Naive B cell (primary cell): Measurements from ENCODE around the gene PPP2R5C. TPM values are rescaled to one million over a fixed set of nuclear protein-coding genes. Genes with fewer than 3 reads are reported as not detected.

ENCODE experiments used
- ATAC-seq, 2 donors: fragments of 150-1000 bp; cut with Tn5 transposase; 2 replicates each; pipeline ENCODE4 v1.10.0; 2021; ENCODE audit warnings: low read depth in 2 of 2, mild to moderate bottlenecking in 2 of 2, moderate library complexity in 2 of 2
- DNase-seq: peaks from one replicate; pipeline ENCODE4 v3.0.0; 2022
- H3K27ac Mint-ChIP-seq, 6 donors: one replicate each; pipeline ENCODE4 v1.8.0; 2020 to 2022; ENCODE audit warnings: mild to moderate bottlenecking in 6 of 6, mixed read lengths in 6 of 6, moderate library complexity in 5 of 6, inconsistent platforms in 2 of 6
- H3K27me3 Mint-ChIP-seq, 3 donors: one replicate each; pipeline ENCODE4 v1.8.0; 2021 to 2022; ENCODE audit warnings: mixed read lengths in 3 of 3, mild to moderate bottlenecking in 1 of 3
- H3K36me3 Mint-ChIP-seq, 2 donors: one replicate each; pipeline ENCODE4 v1.8.0; 2020 to 2022; ENCODE audit warnings: mixed read lengths in 2 of 2, inconsistent platforms in 1 of 2, mild to moderate bottlenecking in 1 of 2
- H3K4me1 Mint-ChIP-seq, 3 donors: one replicate each; pipeline ENCODE4 v1.8.0; 2020 to 2022; ENCODE audit warnings: mixed read lengths in 3 of 3, inconsistent platforms in 1 of 3, mild to moderate bottlenecking in 1 of 3, moderate library complexity in 1 of 3
- H3K4me3 Mint-ChIP-seq, 8 donors: one replicate each; pipeline ENCODE4 v1.8.0; 2020 to 2022; ENCODE audit warnings: mild to moderate bottlenecking in 8 of 8, mixed read lengths in 8 of 8, moderate library complexity in 8 of 8, inconsistent platforms in 2 of 8
- H3K9me3 Mint-ChIP-seq, 7 donors: one replicate each; pipeline ENCODE4 v1.8.0; 2020 to 2022; ENCODE audit warnings: mixed read lengths in 7 of 7, mild to moderate bottlenecking in 5 of 7, inconsistent platforms in 2 of 7, moderate library complexity in 1 of 7
- polyA plus RNA-seq, 6 donors: library from polyadenylated mRNA; unstranded; fragments of 300-500 nt; fragmentation: Illumina TruSeq; gene quantifications; one replicate each; pipeline ENCODE4 v1.2.3, GENCODE V29; 2021; ENCODE audit warnings: low read depth in 6 of 6

PPP2R5C gene
- polyA plus RNA-seq, 6 donors from 2014 or later: 64.5 to 117 (median 92.9) TPM

GRCh38 chr14:101835566-101835965 lies 74.1 kb downstream of the PPP2R5C start:
- no peaks in the 10 kb centered on the region for H3K27me3 Mint-ChIP-seq
- H3K9me3 Mint-ChIP-seq: no peaks in the 10 kb centered on the region
- H3K4me3 Mint-ChIP-seq: peak overlapping the region in 1 of 8 donors; percentile 63
- no peaks in the 10 kb centered on the region for H3K36me3 Mint-ChIP-seq
- DNase-seq (no peak), ATAC-seq (no peak)
- H3K27ac Mint-ChIP-seq: peak overlapping the region in 3 of 6 donors; percentile 56 to 89 (median 59)
- H3K4me1 Mint-ChIP-seq: peaks cover 49 to 76% (median 53%) of the 10 kb centered on the region in 3 donors

GRCh38 chr14:101836135-101836534 lies 74.6 kb downstream of the PPP2R5C start:
- peak overlapping the region in 2 of 8 donors; percentile 50 to 86 for H3K4me3 Mint-ChIP-seq
- H3K27ac Mint-ChIP-seq: peak overlapping the region in 1 of 6 donors; percentile 89
- no peak for DNase-seq

DNA sequence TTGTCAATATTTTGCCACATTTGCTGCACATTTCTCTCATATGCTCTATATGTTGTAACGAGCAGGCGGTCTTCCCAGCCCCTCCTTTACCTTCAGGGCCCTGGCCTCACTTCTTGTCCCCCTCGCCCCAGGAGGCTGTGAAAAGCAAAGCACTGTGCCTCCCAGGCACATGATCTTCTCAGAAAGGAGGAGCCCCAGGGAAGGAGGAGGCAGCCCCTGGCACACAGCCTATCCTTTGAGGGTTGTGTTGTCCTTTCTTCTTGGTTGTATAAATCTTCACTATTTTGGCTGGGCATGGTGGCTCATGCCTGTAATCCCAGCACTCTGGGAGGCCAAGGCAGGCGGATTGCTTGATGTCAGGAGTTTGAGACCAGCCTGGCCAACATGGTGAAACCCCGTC lies 77.0 kb downstream of the PPP2R5C start:
- Mint-ChIP-seq H3K36me3 (no peaks in the 10 kb centered on the region), H3K4me3 (peak overlapping the region in 7 of 8 donors; percentile 19 to 71 (median 67)), H3K27me3 (no peaks in the 10 kb centered on the region), H3K4me1 (peaks cover 55 to 79% (median 60%) of the 10 kb centered on the region in 3 donors), H3K27ac (peak overlapping the region; percentile 78 to 98 (median 94)), H3K9me3 (no peaks in the 10 kb centered on the region)
- DNase-seq: no peak
- no peak for ATAC-seq

More at GRCh38 chr14:101836135-101836534, 74.6 kb downstream of the PPP2R5C start:
- Mint-ChIP-seq H3K9me3 (no peaks in the 10 kb centered on the region), H3K27me3 (no peaks in the 10 kb centered on the region), H3K36me3 (no peaks in the 10 kb centered on the region), H3K4me1 (peaks cover 50 to 78% (median 57%) of the 10 kb centered on the region in 3 donors)
- no peak for ATAC-seq

- DNase-seq (peak; percentile 58), ATAC-seq (peak; percentile 51 to 52)
- peak overlapping the region; percentile 89 to 99 (median 98) for H3K27ac Mint-ChIP-seq
- peaks cover 59 to 82% (median 68%) of the 10 kb centered on the region in 3 donors for H3K4me1 Mint-ChIP-seq
- H3K9me3 Mint-ChIP-seq: no peaks in the 10 kb centered on the region
- H3K27me3 Mint-ChIP-seq: no peaks in the 10 kb centered on the region
- H3K4me3 Mint-ChIP-seq: peak overlapping the region; percentile 47 to 84 (median 70)
- H3K36me3 Mint-ChIP-seq: no peaks in the 10 kb centered on the region
Observed at GRCh38 chr14:101839236-101839635, 77.7 kb downstream of the PPP2R5C start.

DNA sequence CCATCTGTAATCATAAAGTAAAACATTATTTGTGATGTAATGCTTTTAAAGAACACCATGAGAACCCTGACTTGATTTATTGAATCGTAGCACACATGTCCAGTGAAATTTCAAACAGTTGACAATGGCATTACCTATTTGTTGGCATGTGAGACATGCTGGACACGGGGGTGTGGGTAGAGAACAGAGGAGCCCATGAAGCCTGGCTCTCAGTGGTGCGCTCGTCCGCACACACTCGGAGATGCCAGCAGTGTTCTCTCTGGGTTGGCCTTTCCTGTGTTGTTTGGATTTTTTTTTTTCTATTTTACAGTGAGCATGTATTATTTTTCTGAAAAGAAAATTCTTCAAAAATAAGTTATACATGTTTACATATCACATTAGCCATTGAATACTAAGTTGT lies 78.2 kb downstream of the PPP2R5C start:
- no peak for ATAC-seq

GRCh38 chr14:101840649-101841369 lies 79.3 kb downstream of the PPP2R5C start:
- Mint-ChIP-seq H3K9me3 (no peaks in the 10 kb centered on the region), H3K36me3 (no peaks in the 10 kb centered on the region), H3K4me1 (peaks cover 62 to 82% (median 71%) of the 10 kb centered on the region in 3 donors), H3K4me3 (peak overlapping the region in 1 of 8 donors; percentile 25), H3K27ac (peak overlapping the region; percentile 28 to 99 (median 82)), H3K27me3 (no peaks in the 10 kb centered on the region)
- ATAC-seq (no peak), DNase-seq (no peak)

More for the DNA sequence above, 78.2 kb downstream of the PPP2R5C start:
- H3K27ac Mint-ChIP-seq: peak overlapping the region; percentile 89 to 99 (median 98)
- H3K4me3 Mint-ChIP-seq: peak overlapping the region in 6 of 8 donors; percentile 47 to 79 (median 68)
- no peaks in the 10 kb centered on the region for H3K27me3 Mint-ChIP-seq
- peaks cover 64 to 82% (median 72%) of the 10 kb centered on the region in 3 donors for H3K4me1 Mint-ChIP-seq
- H3K9me3 Mint-ChIP-seq: no peaks in the 10 kb centered on the region
- no peaks in the 10 kb centered on the region for H3K36me3 Mint-ChIP-seq
- DNase-seq: no peak

DNA sequence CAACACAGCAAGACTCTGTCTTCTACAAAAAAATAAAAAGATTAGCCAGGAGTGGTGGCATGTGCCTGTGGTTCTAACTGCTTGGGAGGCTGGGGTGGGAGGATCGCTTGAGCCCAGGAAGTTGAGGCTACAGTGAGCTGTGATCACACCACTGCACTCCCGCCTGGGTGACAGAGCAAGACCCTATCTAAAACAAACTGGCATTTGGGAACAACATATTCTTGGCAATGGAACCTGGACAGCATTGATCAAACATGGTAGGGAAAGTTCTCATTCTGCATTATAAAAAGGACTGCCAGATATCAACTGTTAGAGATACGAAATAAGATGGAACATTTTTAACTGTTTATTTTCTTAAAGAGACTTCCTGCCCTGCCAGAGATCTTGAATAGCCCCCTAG lies 81.5 kb downstream of the PPP2R5C start:
- Mint-ChIP-seq H3K27me3 (no peaks in the 10 kb centered on the region), H3K36me3 (no peaks in the 10 kb centered on the region), H3K27ac (peak overlapping the region; percentile 74 to 98 (median 88)), H3K4me1 (peaks cover 60 to 86% (median 63%) of the 10 kb centered on the region in 3 donors), H3K9me3 (no peaks in the 10 kb centered on the region), H3K4me3 (peak overlapping the region in 1 of 8 donors; percentile 56)
- ATAC-seq: no peak
- DNase-seq: no peak

- Mint-ChIP-seq H3K36me3 (no peaks in the 10 kb centered on the region), H3K27ac (peak overlapping the region; percentile 74 to 98 (median 88)), H3K4me1 (peaks cover 60 to 86% (median 62%) of the 10 kb centered on the region in 3 donors), H3K4me3 (peak overlapping the region in 7 of 8 donors; percentile 4 to 73 (median 27)), H3K9me3 (no peaks in the 10 kb centered on the region), H3K27me3 (no peaks in the 10 kb centered on the region)
- ATAC-seq (peak; percentile 94 to 96), DNase-seq (peak; percentile 86)
Observed at GRCh38 chr14:101843665-101844064, 82.2 kb downstream of the PPP2R5C start.

GRCh38 chr14:101844219-101844618 lies 82.7 kb downstream of the PPP2R5C start:
- Mint-ChIP-seq H3K27ac (peak overlapping the region; percentile 41 to 98 (median 88)), H3K4me1 (peaks cover 63 to 86% (median 63%) of the 10 kb centered on the region in 3 donors), H3K4me3 (peak overlapping the region in 5 of 8 donors; percentile 15 to 61 (median 42)), H3K36me3 (no peaks in the 10 kb centered on the region), H3K9me3 (no peaks in the 10 kb centered on the region), H3K27me3 (no peaks in the 10 kb centered on the region)
- ATAC-seq: peak; percentile 11 to 40
- DNase-seq: peak; percentile 40

GRCh38 chr14:101844751-101845150 lies 83.2 kb downstream of the PPP2R5C start:
- ATAC-seq (no peak), DNase-seq (no peak)
- H3K4me3 Mint-ChIP-seq: peak overlapping the region in 1 of 8 donors; percentile 15
- H3K9me3 Mint-ChIP-seq: no peaks in the 10 kb centered on the region
- no peaks in the 10 kb centered on the region for H3K36me3 Mint-ChIP-seq
- H3K27ac Mint-ChIP-seq: peak overlapping the region; percentile 56 to 93 (median 82)
- peaks cover 63 to 86% (median 63%) of the 10 kb centered on the region in 3 donors for H3K4me1 Mint-ChIP-seq
- H3K27me3 Mint-ChIP-seq: no peaks in the 10 kb centered on the region

DNA sequence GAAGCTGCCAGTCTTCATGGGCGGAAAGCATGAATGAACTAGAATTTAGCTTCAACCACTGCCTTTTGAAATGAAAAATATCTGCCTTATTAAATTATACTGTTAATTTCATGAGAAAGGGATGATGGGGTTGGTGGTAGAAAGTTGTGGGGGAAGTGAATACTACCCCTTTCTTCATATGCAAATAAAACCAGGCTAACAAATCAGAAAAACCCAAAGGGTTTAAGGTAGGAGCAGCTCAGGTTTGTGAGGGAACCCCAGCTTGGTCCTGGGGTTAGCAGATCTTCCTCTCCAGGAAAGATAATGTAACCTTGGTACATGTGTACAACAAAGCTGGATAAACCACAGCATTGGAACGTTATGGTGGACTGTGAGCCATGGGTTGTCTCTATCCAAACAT lies 84.0 kb downstream of the PPP2R5C start:
- Mint-ChIP-seq H3K4me3 (peak overlapping the region in 4 of 8 donors; percentile 42 to 66 (median 56)), H3K27me3 (no peaks in the 10 kb centered on the region), H3K27ac (peak overlapping the region; percentile 55 to 88 (median 78)), H3K4me1 (peaks cover 64 to 86% (median 67%) of the 10 kb centered on the region in 3 donors), H3K9me3 (no peaks in the 10 kb centered on the region), H3K36me3 (no peaks in the 10 kb centered on the region)
- DNase-seq: peak; percentile 31
- peak; percentile 11 to 29 for ATAC-seq

DNA sequence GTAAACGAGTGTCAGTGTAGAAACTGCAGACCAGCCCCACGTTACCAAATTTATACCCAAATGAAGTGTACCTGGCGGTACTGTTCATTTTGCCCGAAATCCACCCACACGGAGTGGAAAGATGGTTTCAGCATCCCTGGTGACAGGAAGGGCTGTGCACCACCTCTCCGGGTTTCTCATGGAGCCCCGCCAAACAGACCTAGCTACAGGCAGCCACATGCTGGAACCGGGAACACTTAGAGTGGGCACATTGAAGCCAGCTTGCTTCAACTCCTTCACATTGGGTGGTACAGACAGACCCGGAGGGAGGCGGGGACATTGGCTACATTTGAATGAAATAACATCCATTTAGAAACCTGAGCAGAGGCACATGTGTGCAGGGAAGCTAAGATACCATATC lies 84.4 kb downstream of the PPP2R5C start:
- no peaks in the 10 kb centered on the region for H3K36me3 Mint-ChIP-seq
- no peaks in the 10 kb centered on the region for H3K9me3 Mint-ChIP-seq
- H3K27ac Mint-ChIP-seq: peak overlapping the region; percentile 55 to 88 (median 82)
- H3K27me3 Mint-ChIP-seq: no peaks in the 10 kb centered on the region
- no peak for ATAC-seq
- DNase-seq: no peak
- peaks cover 62 to 86% (median 67%) of the 10 kb centered on the region in 3 donors for H3K4me1 Mint-ChIP-seq
- peak overlapping the region in 3 of 8 donors; percentile 42 to 66 (median 59) for H3K4me3 Mint-ChIP-seq

- DNase-seq (peak; percentile 44), ATAC-seq (peak; percentile 59 to 68)
- Mint-ChIP-seq H3K4me1 (peaks cover 70 to 94% (median 74%) of the 10 kb centered on the region in 3 donors), H3K4me3 (peak overlapping the region in 6 of 8 donors; percentile 10 to 86 (median 38)), H3K36me3 (no peaks in the 10 kb centered on the region), H3K9me3 (no peaks in the 10 kb centered on the region), H3K27me3 (no peaks in the 10 kb centered on the region), H3K27ac (peak overlapping the region; percentile 54 to 98 (median 94))
Observed at GRCh38 chr14:101849125-101849524, 87.6 kb downstream of the PPP2R5C start.
